ENCODE measurements around the gene ZFP57. TPM values are rescaled to one million over a fixed set of nuclear protein-coding genes. Genes with fewer than 3 reads are reported as not detected.

ZFP57 gene
- total RNA-seq: under 1 TPM in 1 of 4 donors, not detected in 3; 0.66 TPM

- peaks cover 0 to 12% (median 0%) of the 10 kb centered on the region in 4 donors for H3K9me3 ChIP-seq
- TF ChIP-seq EP300 (IDR thresholded peaks at IDR 0.05) (no peak), POLR2A (IDR thresholded peaks at IDR 0.05) (no peak), CTCF (IDR thresholded peaks at IDR 0.05) (no peak)
Observed at GRCh38 chr6:29680904-29681303, at the start of gene ZFP57. Gene ZFP57 (minus strand): TSS chr6:29681152. CDS start chr6:29677003, 4,149 bp downstream.

DNA sequence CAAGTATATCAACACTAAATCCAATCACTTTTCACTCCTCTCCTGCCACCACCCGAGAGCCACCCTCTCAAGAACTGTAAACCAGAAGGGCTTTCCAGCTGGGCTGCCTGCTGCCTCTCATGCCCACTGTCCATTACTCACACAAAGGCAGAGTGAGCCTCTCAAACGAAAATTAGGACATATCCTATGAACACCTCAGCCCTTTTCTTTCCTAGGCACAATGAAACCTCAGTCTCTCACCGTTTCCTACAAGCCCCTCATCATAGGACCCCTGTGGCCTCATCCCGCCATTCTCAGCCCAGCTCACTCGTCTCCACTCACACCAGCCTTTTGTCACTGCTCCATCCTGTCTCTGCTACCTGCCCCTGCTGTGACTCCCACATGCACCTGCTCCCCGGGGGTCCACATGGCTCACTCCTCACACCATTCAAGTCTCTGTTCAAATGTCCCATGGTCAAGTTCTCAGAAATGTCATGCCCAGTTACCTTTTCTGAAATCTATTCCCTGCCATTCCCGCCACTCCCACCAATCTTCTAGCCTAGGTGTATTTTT lies 49.7 kb upstream of the ZFP57 start:
- Histone ChIP-seq H3K27ac (no peak overlapping the region), H3K36me3 (peaks cover 0 to 24% (median 0%) of the 10 kb centered on the region in 3 donors), H3K27me3 (no peaks in the 10 kb centered on the region), H3K9me3 (no peaks in the 10 kb centered on the region), H3K4me3 (no peak overlapping the region), H3K4me1 (peaks cover 0 to 6% (median 2%) of the 10 kb centered on the region in 4 donors)
- DNase-seq (ENCODE audit: low spot score in 2 of 2): no peak
- WGBS, 2 donors: 53 to 59% methylated on average over 7 of the region's 7 CpGs
- TF ChIP-seq CTCF (IDR thresholded peaks at IDR 0.05) (no peak), POLR2A (IDR thresholded peaks at IDR 0.05) (no peak), EP300 (IDR thresholded peaks at IDR 0.05) (no peak)

More at GRCh38 chr6:29680904-29681303, at the start of gene ZFP57:
- WGBS, 2 donors: 57 to 80% methylated on average over 29 to 31 of the region's 31 CpGs
- no peaks in the 10 kb centered on the region for H3K36me3 ChIP-seq
- no peak for DNase-seq (ENCODE audit: low spot score in 2 of 2)
- peaks cover 0 to 18% of the 10 kb centered on the region in 2 donors for H3K27me3 ChIP-seq
- H3K4me1 ChIP-seq: no peaks in the 10 kb centered on the region
- no peak within 1 kb of the TSS for H3K4me3 ChIP-seq
- no peak within 1 kb of the TSS for H3K27ac ChIP-seq

DNA sequence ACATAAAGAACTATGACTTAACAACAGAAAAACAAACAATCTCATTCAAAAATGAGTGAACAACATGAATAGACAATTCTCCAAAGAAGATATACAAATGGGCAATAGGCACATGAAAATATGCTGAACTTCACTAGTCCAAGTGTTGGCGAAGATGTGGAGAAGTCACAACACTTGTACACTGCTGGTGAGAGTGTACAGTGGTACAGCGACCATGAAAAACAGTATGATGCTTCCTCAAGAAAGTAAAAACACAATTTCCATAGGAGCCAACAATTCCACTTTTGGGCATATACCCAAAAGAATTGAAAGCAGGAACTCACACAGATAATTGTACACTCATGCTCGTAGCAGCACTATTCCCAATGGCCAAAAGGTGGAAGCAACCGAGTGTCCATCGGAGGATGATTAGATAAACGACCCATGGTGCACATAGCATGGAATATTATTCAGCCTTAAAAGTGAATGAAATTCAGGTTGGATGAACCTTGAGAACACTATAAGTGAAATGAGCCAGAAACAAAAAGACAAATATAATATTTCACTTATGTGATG lies 48.9 kb upstream of the ZFP57 start:
- Histone ChIP-seq H3K4me3 (no peak overlapping the region), H3K9me3 (no peaks in the 10 kb centered on the region), H3K4me1 (peaks cover 0 to 14% (median 6%) of the 10 kb centered on the region in 4 donors), H3K27me3 (no peaks in the 10 kb centered on the region), H3K36me3 (peaks cover 0 to 32% (median 0%) of the 10 kb centered on the region in 3 donors), H3K27ac (no peak overlapping the region)
- TF ChIP-seq EP300 (IDR thresholded peaks at IDR 0.05): no peak
- TF ChIP-seq POLR2A (IDR thresholded peaks at IDR 0.05): no peak
- TF ChIP-seq CTCF (IDR thresholded peaks at IDR 0.05): no peak
- no peak for DNase-seq (ENCODE audit: low spot score in 2 of 2)
- WGBS, 2 donors: 73 to 77% methylated on average over 6 of the region's 6 CpGs

GRCh38 chr6:29728875-29729270 lies 47.9 kb upstream of the ZFP57 start:
- Histone ChIP-seq H3K27ac (no peak overlapping the region), H3K27me3 (no peaks in the 10 kb centered on the region), H3K36me3 (peaks cover 0 to 32% (median 0%) of the 10 kb centered on the region in 3 donors), H3K9me3 (no peaks in the 10 kb centered on the region), H3K4me1 (peaks cover 0 to 22% (median 10%) of the 10 kb centered on the region in 4 donors), H3K4me3 (no peak overlapping the region)
- DNase-seq (ENCODE audit: low spot score in 2 of 2): no peak
- TF ChIP-seq POLR2A (IDR thresholded peaks at IDR 0.05): no peak
- TF ChIP-seq EP300 (IDR thresholded peaks at IDR 0.05): no peak
- TF ChIP-seq CTCF (IDR thresholded peaks at IDR 0.05): no peak

DNA sequence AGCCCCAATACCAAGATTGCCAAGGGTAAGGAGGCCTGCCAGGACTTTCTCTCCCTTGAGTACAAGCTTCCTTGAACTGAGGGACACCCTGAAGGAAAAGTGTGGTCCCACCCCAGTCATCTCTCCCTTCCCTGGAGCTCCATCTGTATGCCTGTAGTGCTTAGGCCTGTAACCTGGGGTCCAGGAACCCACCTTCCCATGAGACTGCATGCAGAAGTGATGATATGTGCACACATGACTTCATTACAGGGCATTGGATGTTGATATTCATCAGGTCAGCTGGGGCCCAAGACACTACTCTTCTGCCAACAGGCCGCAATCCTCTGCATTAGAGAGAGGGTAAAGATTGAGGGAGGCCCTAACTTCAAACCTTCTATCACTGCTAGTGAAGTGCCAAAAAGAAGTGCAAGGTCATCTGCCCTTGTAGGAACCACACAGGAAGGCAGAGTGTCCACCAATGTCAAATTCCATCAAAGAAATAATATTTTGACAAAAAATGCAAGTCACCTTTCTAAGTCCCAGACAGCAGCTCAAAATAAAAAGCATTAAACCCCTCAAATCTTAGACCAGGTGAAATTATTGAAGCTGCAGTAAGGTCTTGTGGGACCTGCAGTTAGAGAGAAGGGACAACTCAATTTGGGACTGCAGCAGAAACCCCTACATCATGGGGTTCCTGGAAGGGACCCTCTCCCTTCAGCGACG lies 47.4 kb upstream of the ZFP57 start:
- WGBS, 2 donors: 93 to 94% methylated on average over 3 of the region's 3 CpGs
- Histone ChIP-seq H3K4me1 (peaks cover 0 to 22% (median 10%) of the 10 kb centered on the region in 4 donors), H3K27ac (no peak overlapping the region), H3K4me3 (no peak overlapping the region), H3K27me3 (no peaks in the 10 kb centered on the region), H3K36me3 (peaks cover 0 to 32% (median 0%) of the 10 kb centered on the region in 3 donors), H3K9me3 (no peaks in the 10 kb centered on the region)
- DNase-seq (ENCODE audit: low spot score in 2 of 2): no peak
- TF ChIP-seq EP300 (IDR thresholded peaks at IDR 0.05): no peak
- no peak for TF ChIP-seq CTCF (IDR thresholded peaks at IDR 0.05)
- TF ChIP-seq POLR2A (IDR thresholded peaks at IDR 0.05): no peak

Measured in tibial nerve (tissue), 4 donors.